Sigmoid colon (tissue), 7 donors: ENCODE measurements around the gene ASXL1. TPM values are rescaled to one million over a fixed set of nuclear protein-coding genes. Genes with fewer than 3 reads are reported as not detected.

ENCODE experiments used
- DNase-seq: peaks from one replicate; pipeline ENCODE4 v3.0.0-alpha.2; 2019
- H3K27ac ChIP-seq, 4 donors: fragments of 200-600 bp; sonication (generic); one replicate each; pipeline ENCODE4 v1.5.1; 2016 to 2019; ENCODE audit warnings: mild to moderate bottlenecking in 1 of 4
- H3K27me3 ChIP-seq, 3 donors: fragments of 200-600 bp; sonication (generic); one replicate each; pipeline ENCODE4 v1.5.1; 2019; ENCODE audit warnings: mild to moderate bottlenecking in 1 of 3
- H3K36me3 ChIP-seq, 4 donors: fragments of 200-600 bp; sonication (generic); one replicate each; pipeline ENCODE4 v1.5.1; 2016 to 2019
- H3K4me1 ChIP-seq, 4 donors: fragments of 200-600 bp; sonication (generic); one replicate each; pipeline ENCODE4 v1.5.1; 2017 to 2019
- H3K4me3 ChIP-seq, 4 donors: fragments of 200-600 bp; sonication (generic); one replicate each; pipeline ENCODE4 v1.5.1; 2017 to 2019; ENCODE audit warnings: mild to moderate bottlenecking in 2 of 4, moderate library complexity in 1 of 4
- H3K9me3 ChIP-seq, 4 donors: fragments of 200-600 bp in 3 of 4; sonication (generic) in 3 of 4; one replicate each; pipeline versions ENCODE4 v1.5.1 to v1.6.1; 2013 to 2019
- EP300 ChIP-seq, 4 donors: sonication (generic); formaldehyde crosslinking; IDR thresholded peaks; one replicate each; pipeline ENCODE4 v1.6.1; 2017; ENCODE audit warnings: antibody characterized with exemption in 4 of 4
- POLR2A ChIP-seq, 2 donors: fragments of 450-650 bp; IDR thresholded peaks; one replicate each; pipeline ENCODE4 v1.6.1; 2016; ENCODE audit warnings: antibody characterized with exemption in 2 of 2, mild to moderate bottlenecking in 2 of 2, moderate library complexity in 2 of 2
- POLR2AphosphoS5 ChIP-seq, 4 donors: sonication (generic); formaldehyde crosslinking; IDR thresholded peaks; one replicate each; pipeline ENCODE4 v1.6.1; 2017; ENCODE audit warnings: antibody characterized with exemption in 4 of 4
- WGBS, 2 donors: extraction: QIAGEN DNeasy Blood & Tissue Kit; methylation state at CpG; one replicate each; pipeline ENCODE4 v1.1.7; 2013; 5-methylcytosine and 5-hydroxymethylcytosine counted together
- intact Hi-C: fragments of 100-400 bp; cut with DNase I; formaldehyde crosslinking; loops from one replicate; pipeline ENCODE4 v1.15.1; 2023
- polyA plus RNA-seq, 3 donors: library from polyadenylated mRNA; stranded (reverse); fragments of 200-250 nt; gene quantifications; one replicate each; pipeline ENCODE4 v1.2.3, GENCODE V29; 2013
- total RNA-seq, 4 donors: library from RNA; depleted of rRNA; stranded (reverse); fragments of >200 nt; gene quantifications; one replicate each; pipeline ENCODE4 v1.1.0, GENCODE V29; 2016
- TF ChIP-seq, protein P1 (sequence below), 4 experiments: fragments of 450-650 bp in 3 of 4; fragments of 200-600 bp in 1 of 4; IDR thresholded peaks; one replicate each; pipeline ENCODE4 v1.5.1; 2016 to 2019; ENCODE audit warnings: antibody characterized with exemption in 4 of 4, mild to moderate bottlenecking in 3 of 4, moderate library complexity in 2 of 4
- donor health status: healthy with polysubstance abuse.
- donor health status: Bipolar disorder and iron deficiency.
- donor health status: healthy.

Gene ASXL1
- total and polyA plus RNA-seq, 7 donors, result 6.0 to 102 (median 46.7) TPM

DNA sequence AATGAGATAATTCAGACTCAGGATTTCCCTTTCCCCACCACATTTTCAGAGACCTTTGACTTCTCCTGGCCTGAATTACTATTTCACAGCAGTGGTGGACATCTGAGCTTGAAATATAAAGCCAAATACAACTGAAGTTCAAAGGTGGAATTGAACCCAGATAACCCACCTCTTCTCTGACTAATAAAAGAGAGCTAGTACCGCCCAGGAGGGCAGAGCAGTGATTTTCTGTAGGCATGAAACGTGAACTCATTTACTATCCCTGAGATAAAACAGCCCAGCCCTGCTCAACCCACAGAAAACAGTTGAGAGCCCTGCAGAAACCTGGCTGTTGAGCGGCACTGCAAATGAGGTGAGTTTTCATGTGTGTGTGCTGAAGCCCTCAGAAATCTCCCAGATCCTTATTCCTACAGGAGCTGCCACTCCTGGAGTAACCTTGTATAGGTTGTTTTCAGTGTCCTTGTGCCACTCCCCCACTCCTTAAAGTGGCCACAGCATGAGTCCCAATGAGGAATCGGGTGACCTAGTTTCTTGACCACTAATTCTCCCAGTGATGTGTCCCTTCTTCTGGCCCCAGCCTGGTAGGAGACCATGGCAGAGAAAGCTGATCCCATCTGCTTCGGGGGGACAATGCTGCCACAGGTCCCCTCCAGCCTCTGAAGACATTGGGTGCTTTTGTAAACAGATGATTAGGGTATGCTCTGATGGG, 127.8 kb downstream of the ASXL1 start:
- TF ChIP-seq, protein P1, sequence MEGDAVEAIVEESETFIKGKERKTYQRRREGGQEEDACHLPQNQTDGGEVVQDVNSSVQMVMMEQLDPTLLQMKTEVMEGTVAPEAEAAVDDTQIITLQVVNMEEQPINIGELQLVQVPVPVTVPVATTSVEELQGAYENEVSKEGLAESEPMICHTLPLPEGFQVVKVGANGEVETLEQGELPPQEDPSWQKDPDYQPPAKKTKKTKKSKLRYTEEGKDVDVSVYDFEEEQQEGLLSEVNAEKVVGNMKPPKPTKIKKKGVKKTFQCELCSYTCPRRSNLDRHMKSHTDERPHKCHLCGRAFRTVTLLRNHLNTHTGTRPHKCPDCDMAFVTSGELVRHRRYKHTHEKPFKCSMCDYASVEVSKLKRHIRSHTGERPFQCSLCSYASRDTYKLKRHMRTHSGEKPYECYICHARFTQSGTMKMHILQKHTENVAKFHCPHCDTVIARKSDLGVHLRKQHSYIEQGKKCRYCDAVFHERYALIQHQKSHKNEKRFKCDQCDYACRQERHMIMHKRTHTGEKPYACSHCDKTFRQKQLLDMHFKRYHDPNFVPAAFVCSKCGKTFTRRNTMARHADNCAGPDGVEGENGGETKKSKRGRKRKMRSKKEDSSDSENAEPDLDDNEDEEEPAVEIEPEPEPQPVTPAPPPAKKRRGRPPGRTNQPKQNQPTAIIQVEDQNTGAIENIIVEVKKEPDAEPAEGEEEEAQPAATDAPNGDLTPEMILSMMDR (IDR thresholded peaks at IDR 0.05), result no peak
- TF ChIP-seq EP300 (IDR thresholded peaks at IDR 0.05) (no peak), POLR2AphosphoS5 (IDR thresholded peaks at IDR 0.05) (no peak), POLR2A (IDR thresholded peaks at IDR 0.05) (no peak)
- H3K27me3 ChIP-seq, result no peaks in the 10 kb centered on the region
- no peaks in the 10 kb centered on the region for H3K36me3 ChIP-seq
- peak; percentile 56 for DNase-seq
- H3K27ac ChIP-seq, result peak overlapping the region in 3 of 4 donors; percentile 85 to 97 (median 93)
- WGBS, 2 donors, result 30 to 65% methylated on average over 5 of the region's 5 CpGs
- H3K9me3 ChIP-seq, result no peaks in the 10 kb centered on the region
- H3K4me3 ChIP-seq, result no peak overlapping the region
- intact Hi-C loops, result loop anchor here (2.0 kb wide), 1 partner anchor 279 kb away; the partner anchor contains the start of genes PLAGL2 and POFUT1
- H3K4me1 ChIP-seq, result peaks cover 0 to 32% (median 23%) of the 10 kb centered on the region in 4 donors

DNA sequence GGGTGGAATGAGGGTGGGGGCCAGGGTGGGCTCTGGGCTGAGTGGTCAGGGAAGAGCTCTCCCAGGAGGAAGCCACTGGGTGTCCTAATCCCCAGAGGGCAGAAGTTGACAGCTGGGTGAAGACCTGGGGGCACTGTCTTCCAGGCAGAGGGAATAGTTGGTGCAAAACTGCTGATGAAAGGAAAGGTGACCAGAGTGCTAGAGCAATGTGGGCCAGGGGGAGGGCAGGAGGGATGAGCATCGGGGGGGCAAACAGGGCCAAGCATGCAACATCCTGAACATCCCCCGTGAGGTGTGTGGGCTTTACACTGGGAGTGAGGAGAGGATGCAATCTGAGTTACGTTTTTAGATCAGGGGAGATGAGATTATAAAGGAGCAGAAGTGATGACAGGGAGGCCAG, 129.2 kb downstream of the ASXL1 start:
- Histone ChIP-seq H3K4me1 (peaks cover 0 to 18% (median 9%) of the 10 kb centered on the region in 4 donors), H3K27me3 (no peaks in the 10 kb centered on the region), H3K36me3 (no peaks in the 10 kb centered on the region), H3K9me3 (no peaks in the 10 kb centered on the region), H3K4me3 (no peak overlapping the region), H3K27ac (no peak overlapping the region)
- intact Hi-C loops, result no loop called here
- no peak for TF ChIP-seq EP300 (IDR thresholded peaks at IDR 0.05)
- TF ChIP-seq, protein P1 (IDR thresholded peaks at IDR 0.05), result no peak
- no peak for TF ChIP-seq POLR2A (IDR thresholded peaks at IDR 0.05)
- no peak for TF ChIP-seq POLR2AphosphoS5 (IDR thresholded peaks at IDR 0.05)
- WGBS, 2 donors, result 87 to 90% methylated on average over 3 of the region's 3 CpGs
- DNase-seq, result peak; percentile 40

DNA sequence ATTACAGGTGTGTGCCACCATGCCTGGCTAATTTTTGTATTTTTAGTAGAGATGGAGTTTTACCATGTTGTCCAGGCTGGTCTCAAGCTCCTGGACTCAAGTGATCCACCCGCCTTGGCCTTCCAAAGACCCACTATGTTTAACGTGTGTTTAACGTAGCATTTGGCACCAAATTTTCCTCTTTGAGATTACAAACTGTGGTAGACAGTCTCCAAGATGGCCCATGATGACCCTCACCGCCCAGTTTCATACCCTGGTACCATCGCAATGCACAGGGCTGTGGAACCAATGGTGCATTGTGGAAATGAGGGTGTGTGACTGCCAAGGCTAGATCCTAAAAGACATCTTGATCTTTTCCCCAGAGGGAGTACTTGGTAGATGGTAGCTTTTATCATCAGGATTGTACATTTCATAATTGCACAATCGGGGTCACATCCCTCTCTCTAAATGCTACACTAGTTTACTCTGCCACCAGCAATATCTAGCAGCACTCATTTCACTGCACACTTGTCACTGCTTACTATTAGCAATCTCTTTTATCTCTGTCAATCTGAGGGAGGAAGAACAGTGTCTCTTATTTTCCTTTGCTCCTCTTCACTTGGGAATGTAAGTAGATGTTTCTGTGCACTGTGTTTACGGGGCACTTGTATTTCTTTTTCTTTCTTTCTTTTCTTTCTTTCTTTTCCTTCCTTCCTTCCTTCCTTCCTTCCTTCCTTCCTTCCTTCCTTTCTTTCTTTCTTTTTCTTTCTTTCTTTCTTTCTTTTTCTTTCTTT, 130.1 kb downstream of the ASXL1 start:
- intact Hi-C loops, result no loop called here
- H3K27ac ChIP-seq, result no peak overlapping the region
- 97% methylated on average over 7 of the region's 7 CpGs for WGBS, 2 donors
- no peaks in the 10 kb centered on the region for H3K27me3 ChIP-seq
- H3K36me3 ChIP-seq, result no peaks in the 10 kb centered on the region
- H3K9me3 ChIP-seq, result no peaks in the 10 kb centered on the region
- TF ChIP-seq, protein P1 (IDR thresholded peaks at IDR 0.05), result no peak
- no peak for TF ChIP-seq EP300 (IDR thresholded peaks at IDR 0.05)
- TF ChIP-seq POLR2AphosphoS5 (IDR thresholded peaks at IDR 0.05), result no peak
- TF ChIP-seq POLR2A (IDR thresholded peaks at IDR 0.05), result no peak
- no peak overlapping the region for H3K4me3 ChIP-seq
- peak; percentile 14 for DNase-seq
- peaks cover 0 to 15% (median 5%) of the 10 kb centered on the region in 4 donors for H3K4me1 ChIP-seq

Other genes with a start within 250 kb of the ASXL1 start
- gene TM9SF4, start 248.6 kb upstream of the ASXL1 start, total RNA-seq, result 10 to 100 TPM; 15.3 to 24.0 (median 19.1) TPM
- gene TM9SF4, start 248.6 kb upstream of the ASXL1 start, polyA plus RNA-seq, result 10 to 100 TPM in 1 of 3 donors, 1 to 10 TPM in 2; 6.6 to 38.3 (median 9.0) TPM
- 1 to 10 TPM; 3.3 to 5.6 (median 4.6) TPM for gene PLAGL2, start 150.6 kb upstream of the ASXL1 start, total RNA-seq
- gene PLAGL2, start 150.6 kb upstream of the ASXL1 start, polyA plus RNA-seq, result 10 to 100 TPM in 1 of 3 donors, 1 to 10 TPM in 2; 3.0 to 12.5 (median 8.1) TPM
- gene POFUT1, start 150.5 kb upstream of the ASXL1 start, total RNA-seq, result 10 to 100 TPM; 23.5 to 31.6 (median 27.8) TPM
- 10 to 100 TPM in 2 of 3 donors, 1 to 10 TPM in 1; 7.2 to 25.3 (median 10.6) TPM for gene POFUT1, start 150.5 kb upstream of the ASXL1 start, polyA plus RNA-seq
- gene KIF3B, start 80.7 kb upstream of the ASXL1 start, total RNA-seq, result 10 to 100 TPM; 16.1 to 25.8 (median 18.6) TPM
- gene KIF3B, start 80.7 kb upstream of the ASXL1 start, polyA plus RNA-seq, result 10 to 100 TPM; 25.8 to 45.8 (median 29.4) TPM
- 10 to 100 TPM in 3 of 4 donors, 1 to 10 TPM in 1; 9.2 to 23.8 (median 14.0) TPM for gene NOL4L, start 227.0 kb downstream of the ASXL1 start, total RNA-seq
- gene NOL4L, start 227.0 kb downstream of the ASXL1 start, polyA plus RNA-seq, result 10 to 100 TPM; 16.8 to 34.7 (median 21.9) TPM